GM21717 (cell line): ENCODE results near the gene ACIN1.
A peak's percentile ranks its signal among the peaks of the same experiment; 100 is the strongest.

ENCODE experiments used
- ATAC-seq: cut with Tn5 transposase; IDR thresholded peaks from one replicate; pipeline ENCODE4 v1.9.1; 2021; ENCODE audit warnings: mild to moderate bottlenecking, moderate library complexity; ENCODE audit not compliant: unreplicated experiment

ACIN1 gene

GRCh38 chr14:23045419-23046357, 49.2 kb downstream of the ACIN1 start:
- no peak for ATAC-seq

GRCh38 chr14:23044840-23045239, 50.1 kb downstream of the ACIN1 start:
- ATAC-seq = no peak

- no peak for ATAC-seq
These were observed 51.2 kb downstream of the ACIN1 start for GRCh38 chr14:23043754-23044153.

- ATAC-seq = no peak
These were observed 51.8 kb downstream of the ACIN1 start for GRCh38 chr14:23043145-23043544.

- ATAC-seq = no peak
These were observed 52.6 kb downstream of the ACIN1 start, which contains the start of gene PSMB11 for GRCh38 chr14:23042162-23042965. Gene PSMB11 (plus strand): TSS chr14:23042212. CDS start chr14:23042226, 14 bp downstream.

GRCh38 chr14:23041729-23042128, 53.2 kb downstream of the ACIN1 start:
- no peak for ATAC-seq

GRCh38 chr14:23040100-23040499, 54.8 kb downstream of the ACIN1 start:
- no peak for ATAC-seq

- ATAC-seq = no peak
These were observed 59.4 kb downstream of the ACIN1 start for GRCh38 chr14:23035303-23036144.

- peak; percentile 90 for ATAC-seq
These were observed 60.2 kb downstream of the ACIN1 start, which contains the start of gene PSMB5 for GRCh38 chr14:23034498-23035302. Gene PSMB5 (minus strand): TSS chr14:23034900. CDS start chr14:23034881, 19 bp downstream.

GRCh38 chr14:23033801-23034497, 61.0 kb downstream of the ACIN1 start:
- no peak for ATAC-seq

GRCh38 chr14:23033251-23033727, 61.6 kb downstream of the ACIN1 start:
- ATAC-seq = no peak

- no peak for ATAC-seq
These were observed 64.0 kb downstream of the ACIN1 start for GRCh38 chr14:23030936-23031335.

- no peak for ATAC-seq
These were observed 66.1 kb downstream of the ACIN1 start for GRCh38 chr14:23028799-23029198.

- no peak for ATAC-seq
These were observed 69.7 kb downstream of the ACIN1 start for GRCh38 chr14:23025151-23025814.

GRCh38 chr14:23024612-23025075, 70.3 kb downstream of the ACIN1 start:
- no peak for ATAC-seq

- ATAC-seq = no peak
These were observed 71.2 kb downstream of the ACIN1 start for GRCh38 chr14:23023795-23024152.

GRCh38 chr14:23023022-23023794, 71.7 kb downstream of the ACIN1 start:
- ATAC-seq = no peak
